Fibroblast of skin of right quadriceps (primary cell): ENCODE results near the gene CMBL.

Experiments
- DNase-seq: peaks from one replicate; pipeline ENCODE4 v3.0.0-alpha.2; 2013

Gene CMBL

DNA sequence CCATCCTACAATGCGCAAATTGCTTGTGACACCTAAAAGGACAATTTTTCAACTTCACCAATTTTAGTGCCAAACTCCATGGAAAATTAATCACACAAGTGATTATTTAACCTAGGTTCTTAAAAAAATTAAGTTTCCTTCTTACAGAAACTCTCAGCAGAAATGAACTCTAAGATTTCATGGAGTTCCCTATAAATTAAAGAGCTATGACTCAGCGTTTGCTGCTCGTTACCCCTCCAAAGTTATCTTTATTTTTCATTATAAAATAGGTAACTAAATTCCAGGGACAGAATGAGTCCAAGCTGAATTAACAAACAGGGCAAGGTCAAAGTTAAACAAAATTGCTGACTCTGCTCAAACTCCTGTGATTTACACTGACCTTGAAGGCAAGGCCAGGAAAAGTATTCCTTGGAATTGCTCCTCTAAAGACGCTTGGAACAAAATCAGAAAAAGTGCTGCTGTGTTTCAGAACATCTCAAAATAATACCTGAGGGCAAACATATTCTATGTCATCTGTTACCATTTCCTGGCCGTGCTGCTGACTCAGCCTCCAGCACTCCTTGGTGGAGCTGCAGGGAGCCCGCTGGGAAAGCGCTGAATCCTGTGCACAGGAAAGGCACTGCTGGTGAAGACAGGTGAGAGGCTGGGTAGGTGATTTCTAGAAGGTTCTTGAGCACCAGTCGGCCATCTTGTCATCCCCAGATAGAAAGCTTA, 2.5 kb upstream of the CMBL start:
- peak; percentile 47 for DNase-seq

- no peak for DNase-seq
Measured at GRCh38 chr5:10308844-10309243, 1.1 kb upstream of the CMBL start.

DNA sequence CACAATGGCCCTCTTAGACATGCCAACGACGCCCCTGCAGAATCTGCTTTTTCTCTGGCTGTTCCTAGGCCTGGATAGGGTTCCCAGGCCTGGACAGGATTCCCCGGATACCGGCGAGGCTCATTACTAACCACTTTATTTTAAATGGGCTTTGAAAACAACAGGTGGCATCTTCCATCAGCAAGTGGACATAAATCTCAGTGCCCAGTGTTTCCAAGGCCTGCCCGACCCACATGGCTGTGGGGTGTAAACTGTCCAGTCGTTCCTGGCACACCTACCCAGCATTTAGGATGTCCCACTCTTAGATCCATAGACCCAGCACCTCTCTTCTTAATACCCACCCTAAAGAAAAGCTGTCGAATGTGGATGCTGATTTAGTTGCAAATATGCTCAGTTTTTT, 896 bp downstream of the CMBL start:
- no peak for DNase-seq

- DNase-seq, result no peak
Measured at GRCh38 chr5:10306114-10306513, 1.6 kb downstream of the CMBL start.

DNA sequence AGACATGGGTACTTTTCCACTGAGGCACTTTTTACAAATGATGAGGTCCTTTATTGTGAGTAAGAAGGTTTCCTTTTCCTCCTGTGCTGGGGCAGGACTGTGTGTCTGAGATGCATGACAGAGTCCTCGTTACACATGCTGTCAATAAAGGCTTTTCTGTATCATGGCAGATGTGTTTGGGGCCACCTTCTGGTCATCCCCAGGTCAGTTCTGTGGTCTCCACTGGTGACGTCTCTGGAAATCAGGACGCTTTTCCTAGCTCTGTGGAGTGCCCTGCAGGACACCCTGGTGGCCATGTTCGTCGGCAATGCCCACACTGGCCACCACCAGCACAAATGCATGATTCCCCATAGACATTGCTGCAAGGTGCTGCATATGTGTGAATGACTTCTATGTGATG, 2.8 kb downstream of the CMBL start:
- DNase-seq, result no peak

GRCh38 chr5:10303699-10304170, 4.0 kb downstream of the CMBL start:
- no peak for DNase-seq

GRCh38 chr5:10303201-10303600, 4.5 kb downstream of the CMBL start:
- no peak for DNase-seq

DNA sequence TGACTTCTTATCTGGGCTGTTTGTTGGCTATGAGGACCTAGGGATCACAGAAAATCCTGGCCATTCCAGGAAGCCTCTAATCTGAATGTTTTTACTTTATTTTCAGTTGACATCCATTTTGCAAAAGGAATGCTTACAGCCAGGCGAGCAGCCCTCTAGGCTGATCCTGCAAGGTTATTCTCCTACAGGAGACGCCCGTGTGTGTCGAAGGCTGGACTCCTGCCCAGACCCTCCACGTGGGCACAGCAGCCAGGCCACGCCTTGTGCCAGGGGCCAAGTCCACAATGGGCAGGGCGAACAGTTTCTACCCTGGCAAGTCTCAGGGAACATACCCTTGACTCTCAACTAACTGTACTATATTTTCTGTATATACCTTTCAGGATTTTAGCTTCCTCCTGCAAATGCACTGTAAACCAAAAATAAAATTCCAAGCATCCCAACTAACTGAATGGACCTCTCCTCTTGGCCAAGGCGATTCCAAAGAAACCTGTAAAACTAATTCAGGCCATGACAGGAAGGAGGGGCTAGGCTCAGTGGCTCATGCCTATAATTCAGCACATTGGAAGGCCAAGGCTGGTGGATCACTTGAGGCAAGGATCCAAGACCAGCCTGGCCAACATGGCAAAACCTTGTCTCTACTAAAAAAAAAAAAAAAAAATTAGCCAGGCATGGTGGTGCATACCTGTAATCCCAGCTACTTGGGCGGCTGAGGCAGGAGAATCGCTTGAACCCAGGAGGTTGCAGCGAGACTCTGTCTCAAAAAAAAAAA, 5.7 kb downstream of the CMBL start:
- no peak for DNase-seq

DNA sequence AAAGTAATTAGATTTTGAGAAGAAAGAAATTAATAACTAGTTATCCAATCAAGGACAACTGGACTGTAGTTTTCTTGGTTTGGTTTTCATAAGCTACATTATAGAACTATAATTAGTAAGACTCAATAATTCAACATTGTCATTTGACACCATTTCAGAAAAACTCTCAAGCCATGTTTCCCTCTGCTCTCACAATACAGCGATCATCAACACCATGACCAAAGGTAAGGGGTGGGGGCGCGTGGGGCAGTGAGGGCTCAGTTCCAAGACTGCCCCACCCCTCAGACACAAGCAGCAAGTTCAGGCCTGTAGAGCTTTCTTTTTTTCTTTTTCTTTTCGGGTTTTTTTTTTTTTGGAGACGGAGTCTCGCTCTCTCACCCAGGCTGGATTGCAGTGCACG, 6.4 kb downstream of the CMBL start:
- DNase-seq, result no peak

- no peak for DNase-seq
Measured at GRCh38 chr5:10300246-10300645, 7.5 kb downstream of the CMBL start.

DNA sequence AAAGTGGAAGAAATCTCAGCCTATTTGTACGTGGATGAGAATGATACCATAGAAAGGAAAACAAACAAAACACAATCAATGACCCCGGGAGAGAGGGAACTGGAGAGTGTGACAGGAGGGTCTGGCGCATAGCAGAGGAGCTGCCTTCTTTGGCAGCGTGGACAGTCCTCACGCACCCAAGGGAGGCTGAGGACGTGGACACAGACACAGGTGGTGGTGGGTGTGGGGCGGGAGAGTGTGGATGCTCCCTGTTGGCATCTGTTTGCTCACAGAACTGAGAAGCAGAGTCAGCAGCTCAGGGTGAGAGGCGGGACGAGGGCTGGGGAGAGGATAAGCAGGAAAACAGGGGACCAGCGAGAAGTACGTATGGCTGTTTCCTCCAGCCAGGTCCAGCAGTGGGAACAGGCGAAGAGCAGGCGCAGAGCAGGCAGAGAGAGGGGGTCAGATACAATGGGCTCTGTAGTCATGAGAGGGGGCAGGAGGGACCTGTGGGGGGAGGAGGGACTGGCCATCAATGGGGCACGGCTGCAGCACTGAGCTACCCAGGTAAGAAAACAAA, 10.0 kb downstream of the CMBL start:
- DNase-seq, result no peak

GRCh38 chr5:10295619-10296326, 11.9 kb downstream of the CMBL start:
- no peak for DNase-seq

DNA sequence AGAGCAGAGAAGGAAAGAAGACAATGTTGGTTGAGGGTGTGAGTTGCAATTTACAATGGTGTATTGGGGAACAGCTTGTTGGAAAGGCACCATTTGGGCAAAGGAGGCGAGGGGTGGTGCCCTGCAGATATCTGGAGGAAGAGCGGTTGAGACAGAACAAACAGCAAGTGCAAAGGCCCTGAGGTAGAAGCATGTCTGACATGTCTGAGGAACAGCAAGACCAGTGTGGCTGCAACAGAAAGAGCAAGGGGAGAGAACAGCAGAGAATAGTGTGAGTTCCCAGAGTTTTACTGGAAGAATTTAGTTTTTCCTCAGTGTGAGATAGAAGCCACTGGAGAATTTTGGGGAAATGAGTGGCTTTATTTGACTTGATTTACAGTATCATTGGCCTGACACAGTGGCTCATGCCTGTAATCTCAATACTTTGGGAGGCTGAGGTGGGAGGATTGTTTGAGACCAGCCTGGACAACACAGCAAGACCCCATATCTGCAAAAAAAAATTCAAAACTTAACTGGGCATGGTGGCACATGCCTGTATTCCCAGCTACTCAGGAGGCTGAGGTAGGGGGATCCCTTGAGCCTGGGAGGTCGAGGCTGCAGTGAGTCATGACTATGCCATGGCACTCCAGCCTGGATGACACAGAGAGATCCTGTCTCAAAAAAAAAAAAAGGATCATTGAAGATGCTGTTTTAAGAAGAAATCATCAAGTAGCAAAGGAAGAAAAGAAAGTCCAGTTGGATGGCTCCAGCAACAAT, 13.6 kb downstream of the CMBL start:
- DNase-seq, result no peak

- no peak for DNase-seq
Measured at GRCh38 chr5:10291692-10292339, 15.9 kb downstream of the CMBL start.

DNA sequence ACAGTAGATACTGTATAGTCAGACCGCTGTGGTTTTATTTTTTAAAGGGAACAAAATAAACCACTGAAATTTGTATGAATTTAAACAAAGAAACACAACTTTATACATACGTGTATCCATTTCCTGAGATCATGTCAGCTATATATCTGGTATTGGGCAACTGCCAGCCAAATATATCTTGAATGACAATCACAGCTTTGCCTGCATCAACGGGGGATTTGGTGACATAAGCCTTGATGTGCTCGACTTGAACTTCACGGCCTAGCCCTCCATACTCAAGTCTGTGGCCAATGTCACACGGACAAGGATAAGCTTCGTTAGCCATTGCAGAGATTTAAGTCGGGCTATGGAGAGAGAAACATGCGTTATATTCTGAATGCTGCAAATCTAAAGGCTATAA, 17.3 kb downstream of the CMBL start:
- no peak for DNase-seq

DNA sequence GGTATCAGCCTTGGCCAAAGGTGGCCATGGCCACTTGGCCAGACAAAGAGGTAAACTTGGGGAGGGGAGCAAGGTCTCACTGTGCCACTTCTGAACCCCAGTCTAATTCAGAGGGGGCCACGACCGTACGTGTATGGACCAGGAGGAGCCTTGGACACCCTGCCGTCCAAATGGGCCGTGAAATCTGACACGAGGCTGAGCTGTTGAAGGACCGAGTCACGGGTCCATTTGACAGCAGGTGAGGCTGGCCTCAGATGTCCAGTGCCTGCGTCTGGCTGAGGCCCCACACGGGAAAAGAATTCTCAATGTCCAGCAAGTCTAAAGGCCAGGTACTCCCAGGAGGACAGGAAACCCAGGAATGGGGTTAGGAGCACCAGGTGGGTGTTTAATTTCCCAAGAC, 17.7 kb downstream of the CMBL start:
- no peak for DNase-seq

DNA sequence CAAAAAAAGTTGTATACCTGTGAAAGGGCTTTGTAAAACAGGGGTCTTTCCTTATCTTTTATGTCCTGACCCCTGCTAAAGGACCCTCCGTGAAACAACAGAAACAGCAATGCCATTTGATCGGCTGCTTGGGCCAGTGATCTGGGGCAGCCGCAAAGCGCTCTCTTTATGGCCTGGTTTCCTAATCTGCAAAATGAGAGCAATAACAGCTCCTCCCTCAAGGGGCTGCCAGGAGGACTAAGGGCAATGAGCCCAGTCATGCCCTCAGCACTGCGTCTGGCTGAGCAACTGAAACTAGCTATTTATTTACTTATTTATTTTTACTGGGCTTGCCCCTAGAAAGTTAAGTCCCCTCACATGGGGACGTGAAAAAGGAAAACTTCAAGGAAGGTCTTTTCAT, 18.3 kb downstream of the CMBL start:
- no peak for DNase-seq

DNA sequence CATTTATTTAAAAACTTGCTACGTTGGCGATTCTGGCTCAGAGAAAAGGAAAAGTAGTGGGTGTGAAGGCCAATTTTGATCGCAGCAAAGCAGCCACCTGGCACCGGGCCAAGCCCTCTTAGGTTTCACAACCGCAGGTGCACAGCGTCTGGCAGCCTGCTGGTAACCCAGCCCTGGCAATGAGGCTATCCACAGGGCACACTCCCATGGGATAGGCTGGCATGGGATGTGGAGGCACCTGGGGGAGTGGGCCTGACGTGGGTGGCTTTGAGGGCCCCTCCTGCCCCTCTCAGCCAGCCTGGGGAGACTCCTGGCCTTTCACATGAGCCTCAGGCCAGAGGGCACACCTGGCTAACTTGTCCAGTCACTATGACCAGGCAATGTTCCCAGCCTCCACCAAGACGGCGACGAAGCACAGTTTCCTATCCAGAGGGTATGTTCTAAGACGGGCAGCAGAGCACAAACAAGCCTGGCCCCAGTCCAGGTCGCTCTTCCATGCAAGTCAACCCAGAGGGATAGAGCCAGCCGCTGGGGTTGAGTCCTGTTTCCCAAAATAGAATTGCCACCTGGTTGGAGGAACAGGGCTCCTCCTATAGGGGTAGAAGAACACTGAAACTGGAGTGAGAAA, 19.0 kb downstream of the CMBL start:
- DNase-seq, result no peak

DNA sequence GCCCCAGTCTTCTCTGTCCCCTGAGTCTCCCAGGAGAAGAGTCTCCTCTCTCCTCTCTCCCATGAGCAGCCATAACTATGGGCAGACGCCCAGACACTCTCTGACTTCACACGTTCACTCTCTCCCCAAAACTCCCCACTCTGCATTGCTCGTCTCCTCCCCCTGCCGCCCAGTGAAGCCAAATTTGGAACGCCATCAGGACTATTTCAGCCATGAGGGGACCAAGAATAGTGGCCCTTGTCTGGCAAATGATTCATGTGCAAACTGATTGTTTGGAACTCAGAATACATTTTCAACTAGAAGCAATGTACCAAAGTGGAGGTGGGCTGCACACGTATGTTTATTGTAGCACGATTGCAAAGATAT, 20.9 kb downstream of the CMBL start:
- no peak for DNase-seq

- no peak for DNase-seq
Measured at GRCh38 chr5:10286162-10286861, 21.4 kb downstream of the CMBL start.

DNA sequence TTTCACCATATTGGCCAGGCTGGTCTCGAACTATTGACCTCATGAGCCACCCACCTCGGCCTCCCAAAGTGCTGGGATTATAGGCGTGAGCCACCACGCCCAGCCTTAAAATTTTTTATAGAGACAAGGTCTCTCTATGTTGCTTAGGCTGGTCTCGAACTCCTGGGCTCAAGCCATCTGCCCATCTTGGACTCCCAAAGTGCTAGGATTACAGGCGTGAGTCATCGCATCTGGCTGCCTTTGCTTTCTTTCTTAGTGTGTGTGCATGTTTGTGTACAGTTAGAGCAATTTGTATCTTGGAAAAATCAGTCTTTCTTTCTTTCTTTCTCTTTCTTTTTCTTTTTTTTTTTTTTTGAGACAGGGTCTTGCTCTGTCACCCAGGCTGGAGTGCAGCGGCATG, 22.3 kb downstream of the CMBL start:
- DNase-seq, result peak; percentile 50
